ENCODE data around the gene PLXDC2.

DNA sequence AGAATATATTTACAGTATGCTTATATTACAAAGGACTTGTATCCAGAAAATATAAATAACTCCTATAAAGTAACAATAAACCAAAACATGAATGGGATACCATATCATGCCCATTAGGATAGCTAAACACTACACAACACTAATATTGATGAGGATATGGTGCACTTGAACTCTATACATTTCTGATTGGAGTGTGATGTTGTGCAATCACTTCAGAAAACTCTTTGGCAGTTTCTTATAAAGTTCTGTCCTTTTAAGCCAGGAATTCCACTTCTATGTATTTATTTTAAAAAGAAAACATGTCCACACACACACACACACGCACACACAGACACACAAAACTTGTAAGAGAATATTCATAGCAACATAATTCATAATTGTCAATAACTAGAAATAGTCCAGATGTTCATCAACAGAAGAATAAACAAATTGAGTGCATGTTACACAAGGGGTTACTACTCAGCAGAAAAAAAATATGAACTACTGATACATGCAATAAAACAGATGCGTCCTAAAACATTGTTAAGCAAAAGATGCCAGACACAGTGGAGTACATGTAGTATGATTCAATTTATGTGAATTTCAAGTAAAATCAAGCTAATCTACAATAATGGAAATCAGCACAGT lies 416.0 kb downstream of the PLXDC2 start:
- TF ChIP-seq, protein P1, sequence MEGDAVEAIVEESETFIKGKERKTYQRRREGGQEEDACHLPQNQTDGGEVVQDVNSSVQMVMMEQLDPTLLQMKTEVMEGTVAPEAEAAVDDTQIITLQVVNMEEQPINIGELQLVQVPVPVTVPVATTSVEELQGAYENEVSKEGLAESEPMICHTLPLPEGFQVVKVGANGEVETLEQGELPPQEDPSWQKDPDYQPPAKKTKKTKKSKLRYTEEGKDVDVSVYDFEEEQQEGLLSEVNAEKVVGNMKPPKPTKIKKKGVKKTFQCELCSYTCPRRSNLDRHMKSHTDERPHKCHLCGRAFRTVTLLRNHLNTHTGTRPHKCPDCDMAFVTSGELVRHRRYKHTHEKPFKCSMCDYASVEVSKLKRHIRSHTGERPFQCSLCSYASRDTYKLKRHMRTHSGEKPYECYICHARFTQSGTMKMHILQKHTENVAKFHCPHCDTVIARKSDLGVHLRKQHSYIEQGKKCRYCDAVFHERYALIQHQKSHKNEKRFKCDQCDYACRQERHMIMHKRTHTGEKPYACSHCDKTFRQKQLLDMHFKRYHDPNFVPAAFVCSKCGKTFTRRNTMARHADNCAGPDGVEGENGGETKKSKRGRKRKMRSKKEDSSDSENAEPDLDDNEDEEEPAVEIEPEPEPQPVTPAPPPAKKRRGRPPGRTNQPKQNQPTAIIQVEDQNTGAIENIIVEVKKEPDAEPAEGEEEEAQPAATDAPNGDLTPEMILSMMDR (conservative IDR thresholded peaks at IDR 0.05; ENCODE audit: low read length), result no peak
- no peak for TF ChIP-seq EZH2phosphoT487 (IDR thresholded peaks at IDR 0.05; ENCODE audit: borderline replicate concordance)

All from Loucy (cell line).